PC-3 (cell line): ENCODE measurements around the gene NUCB1.

Experiments
- CTCF ChIP-seq: fragments of 300-600 bp; sonication (generic); conservative IDR thresholded peaks from 2 replicates; pipeline ENCODE4 v1.5.1; 2017; ENCODE audit warnings: antibody characterized with exemption, low read depth, mild to moderate bottlenecking, low read length
- EZH2 ChIP-seq: fragments of 300-600 bp; sonication (generic); IDR thresholded peaks from one replicate; pipeline ENCODE4 v1.6.1; 2017; ENCODE audit warnings: antibody characterized with exemption, mild to moderate bottlenecking, low read length; ENCODE audit not compliant: unreplicated experiment
- EZH2phosphoT487 ChIP-seq: fragments of 300-600 bp; sonication (generic); IDR thresholded peaks from 2 replicates; pipeline ENCODE4 v1.6.1; 2018; ENCODE audit warnings: mild to moderate bottlenecking, antibody characterized with exemption, low read length, borderline replicate concordance

GRCh38 chr19:48872182-48872883 is 27.8 kb upstream of the NUCB1 start, which contains the start of gene PPP1R15A:
- TF ChIP-seq CTCF = no peak
- no peak for TF ChIP-seq EZH2phosphoT487
- TF ChIP-seq EZH2 = no peak
